IPS DF 6.9 (cell line): Measurements from ENCODE around the gene GNAI2.
"Not testable (repeated sequence)": the region's sequence is repeated elsewhere in the genome, so short reads cannot be mapped to it uniquely, and the experiment has no call there.

Source experiments
- DNase-seq: peaks from one replicate; pipeline ENCODE4 v3.0.0-alpha.2; 2013; ENCODE audit warnings: low read depth, low spot score
- H3K27ac ChIP-seq: one replicate; pipeline ENCODE4 v1.5.1; 2013; ENCODE audit warnings: low read length, control low read depth
- H3K27me3 ChIP-seq: 2 replicates; pipeline ENCODE4 v1.6.1; 2013; ENCODE audit warnings: mild to moderate bottlenecking, low read length; ENCODE audit not compliant: control insufficient read depth, insufficient read depth
- H3K36me3 ChIP-seq: 2 replicates; pipeline ENCODE4 v1.6.1; 2013; ENCODE audit warnings: low read length; ENCODE audit not compliant: control insufficient read depth, insufficient read depth
- H3K4me1 ChIP-seq: 2 replicates; pipeline ENCODE4 v1.6.1; 2013; ENCODE audit warnings: low read length; ENCODE audit not compliant: control insufficient read depth, insufficient read depth
- H3K4me3 ChIP-seq: 2 replicates; pipeline ENCODE4 v1.5.1; 2013; ENCODE audit warnings: mild to moderate bottlenecking, low read length
- H3K9me3 ChIP-seq: 2 replicates; pipeline ENCODE4 v1.6.1; 2013; ENCODE audit warnings: low read length, inconsistent platforms; ENCODE audit not compliant: control insufficient read depth, insufficient read depth
- WGBS: extraction: QIAGEN DNeasy Blood & Tissue Kit; methylation state at CpG from one replicate; pipeline ENCODE4 v1.1.7; 2013; ENCODE audit warnings: mixed read lengths, missing lambda C conversion rate; ENCODE audit not compliant: insufficient read length, insufficient coverage; 5-methylcytosine and 5-hydroxymethylcytosine counted together

Gene GNAI2

DNA sequence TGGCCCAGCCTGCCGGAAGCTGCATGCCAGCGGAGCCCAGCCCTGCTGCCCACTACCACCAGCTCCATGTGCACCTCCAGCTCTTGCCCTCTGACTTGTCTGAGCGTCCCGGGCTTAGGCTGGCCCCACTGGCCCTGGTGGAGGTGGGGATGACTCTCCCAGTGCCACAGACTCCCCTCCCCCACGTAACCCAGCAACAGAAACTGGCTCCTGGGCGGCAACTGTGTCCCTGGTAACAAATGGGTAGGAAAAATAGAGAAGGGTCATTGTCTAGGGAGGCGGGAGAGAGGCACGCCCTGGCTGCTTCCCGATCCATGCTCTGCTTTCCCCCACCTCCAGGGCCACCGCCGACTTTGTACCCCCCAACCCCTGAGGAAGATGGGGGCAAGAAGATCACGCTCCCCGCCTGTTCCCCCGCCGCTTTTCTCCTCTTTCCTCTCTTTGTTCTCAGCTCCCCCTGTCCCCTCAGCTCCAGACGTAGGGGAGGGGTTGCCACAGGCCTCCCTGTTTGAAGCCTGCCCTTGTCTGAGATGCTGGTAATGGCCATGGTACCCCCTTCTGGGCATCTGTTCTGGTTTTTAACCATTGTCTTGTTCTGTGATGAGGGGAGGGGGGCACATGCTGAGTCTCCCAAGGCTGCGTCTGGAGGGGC is 22.2 kb downstream of the GNAI2 start:
- peaks cover 6% of the 10 kb centered on the region for H3K4me1 ChIP-seq
- no peaks in the 10 kb centered on the region for H3K27me3 ChIP-seq
- no peak overlapping the region for H3K4me3 ChIP-seq
- peaks cover 20% of the 10 kb centered on the region for H3K36me3 ChIP-seq
- WGBS, result no CpG with 5 or more reads among the region's 17 CpGs
- no peaks in the 10 kb centered on the region for H3K9me3 ChIP-seq
- no peak for DNase-seq
- no peak overlapping the region for H3K27ac ChIP-seq

DNA sequence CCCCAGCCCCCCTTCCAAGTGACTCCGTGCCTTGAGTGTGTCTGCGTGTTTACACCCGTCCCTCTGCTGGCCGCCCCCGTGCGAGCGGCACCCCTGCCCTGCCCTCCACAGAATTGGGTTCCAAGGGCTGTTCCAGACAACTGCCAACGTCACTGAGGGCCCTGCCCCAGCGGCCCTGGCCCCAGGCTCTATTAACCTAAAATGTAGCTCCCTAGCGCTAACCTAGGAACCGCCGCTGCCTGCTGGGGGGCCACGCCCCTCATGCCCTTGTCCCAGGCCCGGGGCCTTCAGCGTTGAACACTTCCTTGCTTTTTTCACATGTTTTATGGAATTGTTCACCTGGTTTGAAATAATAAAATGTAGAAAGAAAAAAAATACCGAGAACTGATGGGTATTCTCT is 23.0 kb downstream of the GNAI2 start:
- no peaks in the 10 kb centered on the region for H3K27me3 ChIP-seq
- no peak for DNase-seq
- H3K36me3 ChIP-seq, result peaks cover 20% of the 10 kb centered on the region
- no CpG with 5 or more reads among the region's 16 CpGs for WGBS
- H3K4me3 ChIP-seq, result no peak overlapping the region
- H3K27ac ChIP-seq, result no peak overlapping the region
- H3K9me3 ChIP-seq, result no peaks in the 10 kb centered on the region
- H3K4me1 ChIP-seq, result peaks cover 6% of the 10 kb centered on the region

DNA sequence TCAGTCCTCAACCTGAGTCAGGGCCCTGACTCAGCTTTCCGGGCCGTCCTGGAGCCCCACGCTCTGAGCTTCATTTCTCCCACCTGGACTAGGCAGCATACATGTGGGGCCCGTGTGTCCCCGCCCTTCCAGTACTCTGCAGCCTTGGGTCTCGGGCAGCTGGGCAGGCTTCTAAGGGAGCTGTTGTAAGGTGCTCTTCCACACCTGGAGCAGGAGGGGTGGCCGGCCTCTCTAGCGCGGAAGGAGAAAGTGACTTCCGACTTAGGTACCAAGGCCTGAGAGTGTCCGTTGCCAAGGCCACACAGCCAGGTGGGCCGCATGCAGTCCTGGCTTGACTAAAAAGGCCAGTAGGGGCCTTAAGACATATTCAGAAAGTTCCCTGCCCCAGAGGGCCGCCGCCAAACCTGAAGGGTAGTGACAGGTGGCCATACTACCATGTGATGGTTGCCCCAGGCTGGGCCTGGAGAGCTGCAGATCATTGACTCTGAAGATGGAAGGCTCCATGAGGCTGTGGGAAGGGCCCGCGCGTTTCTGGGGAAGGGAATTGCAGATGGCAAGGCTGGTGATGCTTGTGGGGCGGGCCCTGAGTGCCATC is 23.5 kb downstream of the GNAI2 start:
- no CpG with 5 or more reads among the region's 18 CpGs for WGBS
- DNase-seq, result no peak
- peaks cover 8% of the 10 kb centered on the region for H3K4me1 ChIP-seq
- no peak overlapping the region for H3K4me3 ChIP-seq
- H3K27ac ChIP-seq, result no peak overlapping the region
- H3K36me3 ChIP-seq, result peaks cover 20% of the 10 kb centered on the region
- no peaks in the 10 kb centered on the region for H3K27me3 ChIP-seq
- no peaks in the 10 kb centered on the region for H3K9me3 ChIP-seq

DNA sequence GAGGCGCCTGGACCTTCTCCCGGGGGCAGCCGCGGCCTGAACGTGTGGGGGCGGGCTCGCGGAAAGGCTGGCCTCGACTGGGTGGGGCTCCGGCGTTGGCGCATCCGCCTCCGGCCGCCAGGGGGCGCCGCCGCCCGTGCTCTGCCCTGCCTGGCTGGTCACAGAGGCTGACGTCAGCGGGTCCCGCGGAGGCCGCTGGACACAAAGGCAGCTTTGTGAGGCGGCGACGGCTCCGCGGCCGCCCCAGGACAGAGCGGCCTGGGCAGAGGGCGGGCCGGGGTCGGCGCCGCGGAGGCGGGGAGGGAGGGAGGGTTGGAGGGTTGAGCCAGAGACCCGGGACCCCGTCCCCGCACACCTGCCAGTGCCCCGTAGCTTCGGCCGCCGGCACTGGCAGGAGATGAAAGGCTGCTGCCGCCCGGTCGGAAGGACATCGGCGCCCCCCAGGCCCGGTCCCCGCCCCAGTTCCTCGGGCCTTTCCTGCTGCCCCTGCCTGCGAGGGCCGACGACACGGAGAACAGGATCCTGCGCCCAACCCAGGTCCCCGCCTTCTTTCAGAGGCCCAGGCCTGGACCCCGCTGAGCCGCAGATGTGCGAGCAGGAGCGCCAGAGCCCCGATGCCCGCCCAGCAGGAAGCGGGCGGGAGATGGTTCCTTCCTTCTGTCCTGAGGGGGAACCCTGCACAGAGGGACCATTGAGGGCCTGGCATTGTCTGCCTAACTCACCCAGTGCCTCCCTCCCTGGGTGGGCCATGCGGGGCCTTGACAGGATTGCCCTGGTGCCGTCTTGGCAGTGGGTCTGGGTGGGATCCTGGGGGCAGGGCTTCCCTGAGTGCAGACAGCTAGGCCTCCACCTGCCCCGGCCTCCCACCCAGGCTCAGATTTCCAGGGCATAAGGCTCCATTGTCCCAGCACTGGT is 24.3 kb downstream of the GNAI2 start:
- Histone ChIP-seq H3K27me3 (no peaks in the 10 kb centered on the region), H3K4me1 (peaks cover 12% of the 10 kb centered on the region), H3K27ac (no peak overlapping the region), H3K4me3 (peak overlapping the region; percentile 26; the same call in 1 of the 2 replicates), H3K36me3 (peaks cover 20% of the 10 kb centered on the region), H3K9me3 (no peaks in the 10 kb centered on the region)
- no CpG with 5 or more reads among the region's 70 CpGs for WGBS
- no peak for DNase-seq

DNA sequence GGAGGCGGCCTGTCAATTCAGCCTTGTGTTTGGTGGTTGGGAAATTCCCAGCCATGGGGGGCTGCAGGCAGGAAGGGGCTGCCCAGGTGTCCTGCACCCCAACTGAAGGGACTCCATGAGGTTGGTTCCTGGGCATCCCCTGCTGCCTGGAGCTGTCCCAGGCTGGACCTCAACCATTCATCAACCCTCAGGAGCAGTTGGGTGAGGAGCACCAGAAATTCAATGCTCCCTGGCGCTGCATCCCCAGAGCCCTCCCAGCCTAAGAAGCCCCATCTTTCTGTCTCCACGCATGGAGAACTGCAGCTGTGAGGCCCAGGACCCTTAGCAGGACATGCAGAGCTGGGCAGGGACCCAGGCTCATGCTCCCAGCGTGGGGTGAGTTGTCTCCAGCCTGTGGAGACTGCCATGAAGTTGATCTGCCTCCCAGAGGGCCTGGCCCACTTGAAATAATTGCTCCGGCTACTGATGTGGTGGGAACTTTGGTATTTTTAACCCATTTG is 25.0 kb downstream of the GNAI2 start:
- H3K4me1 ChIP-seq, result peaks cover 13% of the 10 kb centered on the region
- no peak overlapping the region for H3K27ac ChIP-seq
- H3K4me3 ChIP-seq, result no peak overlapping the region
- WGBS, result no CpG with 5 or more reads among the region's 5 CpGs
- H3K9me3 ChIP-seq, result no peaks in the 10 kb centered on the region
- no peak for DNase-seq
- no peaks in the 10 kb centered on the region for H3K27me3 ChIP-seq
- peaks cover 20% of the 10 kb centered on the region for H3K36me3 ChIP-seq

DNA sequence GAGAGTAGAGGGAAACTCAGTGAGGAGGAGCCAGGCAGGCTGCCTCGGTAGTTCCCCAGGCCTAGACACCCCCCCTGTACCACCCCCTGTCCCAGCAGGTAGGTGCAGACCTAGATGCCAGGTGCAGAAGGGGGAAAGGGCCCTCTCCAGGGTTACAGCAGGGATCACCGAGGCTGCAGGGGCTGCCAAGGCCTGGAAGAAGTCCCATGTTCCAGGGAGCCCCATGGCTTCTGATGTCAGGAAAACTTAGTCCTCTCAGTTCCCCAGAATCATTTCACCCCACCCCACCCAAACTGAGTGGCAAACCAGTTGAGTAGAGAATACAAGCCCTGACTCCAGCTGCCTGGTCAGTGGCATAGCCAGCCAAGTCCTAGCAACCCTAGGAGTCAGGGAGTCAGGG is 25.5 kb downstream of the GNAI2 start:
- H3K27me3 ChIP-seq, result no peaks in the 10 kb centered on the region
- WGBS, result no CpG with 5 or more reads among the region's 2 CpGs
- peaks cover 15% of the 10 kb centered on the region for H3K36me3 ChIP-seq
- no peak overlapping the region for H3K27ac ChIP-seq
- no peak overlapping the region for H3K4me3 ChIP-seq
- no peaks in the 10 kb centered on the region for H3K9me3 ChIP-seq
- DNase-seq, result no peak
- H3K4me1 ChIP-seq, result peaks cover 13% of the 10 kb centered on the region

DNA sequence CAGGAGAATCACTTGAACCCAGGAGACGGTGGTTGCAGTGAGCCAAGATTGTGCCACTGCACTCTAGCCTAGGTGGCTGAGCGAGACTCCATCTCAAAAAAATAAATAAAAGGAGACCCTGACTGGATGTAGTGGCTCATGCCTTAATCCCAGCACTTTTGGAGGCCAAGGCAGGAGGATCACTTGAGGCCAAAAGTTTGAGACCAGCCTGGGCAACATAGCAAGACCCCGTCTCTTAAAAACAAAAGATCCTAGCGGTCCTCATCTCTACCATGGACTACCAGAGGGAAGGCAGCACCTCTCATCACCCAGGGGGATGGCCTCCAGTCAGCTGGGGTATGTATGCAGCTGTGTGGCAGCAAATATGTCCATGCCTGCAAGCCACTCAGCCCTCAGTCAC is 26.2 kb downstream of the GNAI2 start:
- H3K9me3 ChIP-seq, H3K27me3 ChIP-seq, DNase-seq, H3K36me3 ChIP-seq, H3K4me3 ChIP-seq, H3K27ac ChIP-seq: not testable (repeated sequence)
- WGBS, result no CpG with 5 or more reads among the region's 4 CpGs
- H3K4me1 ChIP-seq, result peaks cover 13% of the 10 kb centered on the region

DNA sequence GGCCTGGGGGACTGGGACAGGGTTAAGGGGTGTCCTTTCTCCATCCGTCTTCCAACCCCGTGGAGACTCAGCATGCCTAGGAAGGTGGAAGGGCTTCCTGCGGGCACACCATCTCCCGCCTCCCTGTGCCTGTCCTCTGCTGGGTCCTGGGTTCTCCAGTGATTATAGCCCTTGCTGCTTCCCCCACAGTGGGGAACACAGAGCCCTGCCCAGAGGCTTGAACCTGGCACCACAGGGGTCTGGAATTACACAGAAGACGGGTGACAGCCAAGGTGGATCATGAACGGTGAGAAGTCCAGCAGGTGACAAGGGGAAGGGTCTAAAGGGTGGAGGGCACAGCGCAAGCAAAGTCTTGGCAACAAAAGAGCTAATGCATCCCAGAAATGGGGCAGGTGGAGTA is 26.8 kb downstream of the GNAI2 start:
- Histone ChIP-seq H3K9me3 (no peaks in the 10 kb centered on the region), H3K36me3 (peaks cover 4% of the 10 kb centered on the region), H3K4me3 (no peak overlapping the region), H3K27ac (no peak overlapping the region), H3K27me3 (no peaks in the 10 kb centered on the region), H3K4me1 (peaks cover 15% of the 10 kb centered on the region)
- DNase-seq, result no peak
- WGBS, result no CpG with 5 or more reads among the region's 7 CpGs

DNA sequence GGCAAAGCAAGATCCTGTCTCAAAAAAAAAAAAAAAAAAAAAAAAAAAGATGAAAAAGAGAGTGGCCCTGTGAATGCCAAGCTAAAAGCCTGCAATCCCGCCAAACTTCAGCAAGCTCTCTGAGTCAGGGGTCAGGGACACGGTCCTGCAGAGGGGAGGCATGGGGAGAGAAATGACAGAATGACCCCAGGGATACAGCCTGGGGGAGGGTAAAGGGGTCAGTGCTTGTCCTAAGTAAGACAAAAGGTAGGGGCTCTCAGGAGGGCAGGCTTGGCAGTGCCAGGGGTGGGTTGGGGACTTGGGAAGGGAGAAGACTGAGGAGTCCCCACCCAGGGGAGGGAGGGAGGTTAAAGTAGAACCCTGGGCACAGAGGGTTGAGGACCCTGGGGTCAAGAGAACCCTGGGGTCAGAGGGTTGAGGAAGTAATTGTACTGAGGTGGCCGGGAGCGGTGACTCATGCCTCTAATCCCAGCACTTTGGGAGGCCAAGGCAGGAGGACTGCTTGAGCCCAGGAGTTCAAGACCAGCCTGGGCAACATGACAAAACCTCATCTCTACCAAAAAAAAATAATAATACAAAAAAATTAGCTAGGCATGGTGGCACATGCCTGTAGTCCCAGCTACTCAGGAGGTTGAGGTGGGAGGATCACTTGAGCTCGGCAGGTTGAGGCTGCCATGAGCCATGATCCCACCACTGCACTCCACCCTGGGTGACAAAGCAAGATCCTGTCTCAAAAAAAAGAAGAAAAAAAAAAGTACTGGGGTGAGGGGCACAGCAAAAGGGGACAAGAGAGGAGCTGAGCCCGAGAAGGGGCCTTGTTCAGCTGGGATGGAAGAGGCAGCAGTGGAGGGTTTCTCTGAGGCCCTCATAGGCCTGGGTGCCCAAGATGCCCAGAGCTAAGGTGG is 27.7 kb downstream of the GNAI2 start:
- no peak overlapping the region for H3K27ac ChIP-seq

More for the DNA sequence above, 27.7 kb downstream of the GNAI2 start:
- Histone ChIP-seq H3K36me3 (no peaks in the 10 kb centered on the region), H3K4me1 (peaks cover 20% of the 10 kb centered on the region), H3K9me3 (no peaks in the 10 kb centered on the region), H3K4me3 (no peak overlapping the region), H3K27me3 (no peaks in the 10 kb centered on the region)
- DNase-seq, result no peak
- no CpG with 5 or more reads among the region's 6 CpGs for whole genome bisulfite sequencing
